ENCODE measurements around the gene OR2T29.
"Not testable (repeated sequence)": the region's sequence is repeated elsewhere in the genome, so short reads cannot be mapped to it uniquely, and the experiment has no call there.

OR2T29 gene

GRCh38 chr1:248562672-248563071 lies at the start of gene OR2T29:
Gene OR2T29 (minus strand): TSS chr1:248562772. CDS start chr1:248559491, 3,281 bp downstream.
- not testable (repeated sequence) for DNase-seq (ENCODE audit: low spot score)

GRCh38 chr1:248611883-248612414 lies 49.4 kb upstream of the OR2T29 start:
- no peak for DNase-seq (ENCODE audit: low spot score)

GRCh38 chr1:248610301-248610700 lies 47.7 kb upstream of the OR2T29 start:
- no peak for DNase-seq (ENCODE audit: low spot score)

- no peak for DNase-seq (ENCODE audit: low spot score)
These were observed 36.8 kb upstream of the OR2T29 start for GRCh38 chr1:248599396-248599795.

- no peak for DNase-seq (ENCODE audit: low spot score)
These were observed 35.0 kb upstream of the OR2T29 start, which contains the start of gene OR2T10 for GRCh38 chr1:248597589-248597988. Gene OR2T10 (minus strand): TSS chr1:248597700. CDS start chr1:248593768, 3,932 bp downstream.

GRCh38 chr1:248596615-248597014 lies 34.0 kb upstream of the OR2T29 start:
- no peak for DNase-seq (ENCODE audit: low spot score)

GRCh38 chr1:248593226-248593625 lies 30.7 kb upstream of the OR2T29 start:
- no peak for DNase-seq (ENCODE audit: low spot score)

- no peak for DNase-seq (ENCODE audit: low spot score)
These were observed 30.1 kb upstream of the OR2T29 start for GRCh38 chr1:248592655-248593054.

- DNase-seq (ENCODE audit: low spot score), result no peak
These were observed 27.5 kb upstream of the OR2T29 start for GRCh38 chr1:248590055-248590454.

GRCh38 chr1:248589334-248589733 lies 26.8 kb upstream of the OR2T29 start:
- no peak for DNase-seq (ENCODE audit: low spot score)

- DNase-seq (ENCODE audit: low spot score), result no peak
These were observed 22.7 kb upstream of the OR2T29 start for GRCh38 chr1:248585266-248585665.

- no peak for DNase-seq (ENCODE audit: low spot score)
These were observed 13.8 kb upstream of the OR2T29 start for GRCh38 chr1:248576260-248576980.

GRCh38 chr1:248574657-248575056 lies 12.1 kb upstream of the OR2T29 start, which contains the start of gene OR2T34:
Gene OR2T34 (minus strand): TSS chr1:248574757. CDS start chr1:248574757, 0 bp downstream.
- not testable (repeated sequence) for DNase-seq (ENCODE audit: low spot score)

GRCh38 chr1:248573856-248574255 lies 11.3 kb upstream of the OR2T29 start:
- not testable (repeated sequence) for DNase-seq (ENCODE audit: low spot score)

- not testable (repeated sequence) for DNase-seq (ENCODE audit: low spot score)
These were observed 9.5 kb upstream of the OR2T29 start for GRCh38 chr1:248572049-248572448.

GRCh38 chr1:248570811-248571210 lies 8.2 kb upstream of the OR2T29 start:
- not testable (repeated sequence) for DNase-seq (ENCODE audit: low spot score)

GRCh38 chr1:248569049-248569448 lies 6.5 kb upstream of the OR2T29 start:
- DNase-seq (ENCODE audit: low spot score), result not testable (repeated sequence)

- DNase-seq (ENCODE audit: low spot score), result not testable (repeated sequence)
These were observed 3.2 kb upstream of the OR2T29 start for GRCh38 chr1:248565530-248566373.

- DNase-seq (ENCODE audit: low spot score), result not testable (repeated sequence)
These were observed 11.5 kb downstream of the OR2T29 start for GRCh38 chr1:248551027-248551426.

GRCh38 chr1:248547383-248547782 lies 15.2 kb downstream of the OR2T29 start:
- not testable (repeated sequence) for DNase-seq (ENCODE audit: low spot score)

- not testable (repeated sequence) for DNase-seq (ENCODE audit: low spot score)
These were observed 25.1 kb downstream of the OR2T29 start for GRCh38 chr1:248537449-248537848.

- no peak for DNase-seq (ENCODE audit: low spot score)
These were observed 40.7 kb downstream of the OR2T29 start for GRCh38 chr1:248521856-248522255.
